HG03280 (cell line): Measurements from ENCODE around the gene PARP4.
"Not testable (repeated sequence)": the region's sequence is repeated elsewhere in the genome, so short reads cannot be mapped to it uniquely, and the experiment has no call there.

Source experiments
- ATAC-seq: cut with Tn5 transposase; IDR thresholded peaks from one replicate; pipeline ENCODE4 v1.9.1; 2021; ENCODE audit warnings: mild to moderate bottlenecking, moderate library complexity; ENCODE audit not compliant: unreplicated experiment

PARP4 gene

GRCh38 chr13:24506283-24506682 lies 6.3 kb downstream of the PARP4 start:
- ATAC-seq = not testable (repeated sequence)

GRCh38 chr13:24505756-24506155 lies 6.8 kb downstream of the PARP4 start:
- no peak for ATAC-seq

- no peak for ATAC-seq
Measured at GRCh38 chr13:24505256-24505655, 7.3 kb downstream of the PARP4 start.

GRCh38 chr13:24503379-24503696 lies 9.2 kb downstream of the PARP4 start:
- ATAC-seq = no peak

GRCh38 chr13:24502533-24503378 lies 9.8 kb downstream of the PARP4 start:
- ATAC-seq = no peak

- ATAC-seq = no peak
Measured at GRCh38 chr13:24500977-24501376, 11.6 kb downstream of the PARP4 start.

- no peak for ATAC-seq
Measured at GRCh38 chr13:24497742-24498141, 14.8 kb downstream of the PARP4 start.

GRCh38 chr13:24496295-24496694 lies 16.3 kb downstream of the PARP4 start:
- ATAC-seq = not testable (repeated sequence)

GRCh38 chr13:24495151-24495729 lies 17.3 kb downstream of the PARP4 start:
- no peak for ATAC-seq

- ATAC-seq = no peak
Measured at GRCh38 chr13:24493356-24493755, 19.2 kb downstream of the PARP4 start.

- no peak for ATAC-seq
Measured at GRCh38 chr13:24491845-24492244, 20.7 kb downstream of the PARP4 start.

- no peak for ATAC-seq
Measured at GRCh38 chr13:24489721-24490120, 22.9 kb downstream of the PARP4 start.

GRCh38 chr13:24488092-24488491 lies 24.5 kb downstream of the PARP4 start:
- ATAC-seq = not testable (repeated sequence)

- ATAC-seq = not testable (repeated sequence)
Measured at GRCh38 chr13:24486017-24486657, 26.4 kb downstream of the PARP4 start.

- no peak for ATAC-seq
Measured at GRCh38 chr13:24473686-24474085, 38.9 kb downstream of the PARP4 start.

- not testable (repeated sequence) for ATAC-seq
Measured at GRCh38 chr13:24472129-24472528, 40.4 kb downstream of the PARP4 start.

GRCh38 chr13:24463078-24463477 lies 49.5 kb downstream of the PARP4 start:
- no peak for ATAC-seq

- ATAC-seq = no peak
Measured at GRCh38 chr13:24460256-24460655, 52.3 kb downstream of the PARP4 start.

GRCh38 chr13:24459726-24460125 lies 52.9 kb downstream of the PARP4 start:
- ATAC-seq = no peak

- ATAC-seq = no peak
Measured at GRCh38 chr13:24459234-24459633, 53.3 kb downstream of the PARP4 start.

GRCh38 chr13:24458736-24459135 lies 53.8 kb downstream of the PARP4 start:
- no peak for ATAC-seq

GRCh38 chr13:24456396-24456795 lies 56.2 kb downstream of the PARP4 start:
- ATAC-seq = no peak
